Endothelial cell of umbilical vein (primary cell): ENCODE measurements around the gene UFSP1. TPM values are rescaled to one million over a fixed set of nuclear protein-coding genes. Genes with fewer than 3 reads are reported as not detected.

Source experiments
- BruUV-seq: library from RNA; stranded (reverse); fragments of 400-500 nt; replicated peaks from 2 replicates; lab custom pipeline; 2021; lab: Mats Ljungman, UMichigan
- CTCF ChIA-PET: fragments of 300-600, 350-600 bp; sonication (Branson Sonifier 250); formaldehyde crosslinking; loops from one replicate; lab custom pipeline; 2021; ENCODE audit warnings: antibody characterized with exemption, inconsistent platforms; lab: Charles Lee
- POLR2A ChIA-PET: fragments of 300-600, 350-600 bp; sonication (Branson Sonifier 250); formaldehyde crosslinking; loops from one replicate; lab custom pipeline; 2021; ENCODE audit warnings: antibody characterized with exemption, inconsistent platforms; lab: Charles Lee
- DNase-seq: peaks from one replicate; pipeline ENCODE4 v3.0.0-alpha.2; 2011; ENCODE audit warnings: low read depth, low spot score
- FAIRE-seq: peaks from 2 replicates; lab custom pipeline; 2011; peaks lifted over from hg19 to GRCh38; lab: Jason Lieb, UNC
- H2AFZ ChIP-seq: 2 replicates; pipeline ENCODE4 v1.6.0; 2012; ENCODE audit warnings: low read depth, low read length, control low read depth, inconsistent platforms
- H3K27ac ChIP-seq: 2 replicates; pipeline ENCODE4 v1.5.1; 2011; ENCODE audit warnings: low read depth, mild to moderate bottlenecking, control low read depth, low read length, moderate library complexity; ENCODE audit not compliant: insufficient read depth
- H3K27me3 ChIP-seq, 2 experiments: 2 replicates each; pipeline versions ENCODE4 v1.6.0 to v1.6.1; 2011; ENCODE audit warnings: low read length in 2 of 2, mixed read lengths in 1 of 2; ENCODE audit not compliant: control insufficient read depth in 2 of 2, insufficient read depth in 2 of 2
- H3K36me3 ChIP-seq, 2 experiments: 2 replicates in 1 of 2; 3 replicates in 1 of 2; pipeline ENCODE4 v1.5.1; 2011; ENCODE audit warnings: low read length in 2 of 2, mild to moderate bottlenecking in 1 of 2, moderate library complexity in 1 of 2; ENCODE audit not compliant: control insufficient read depth in 2 of 2, insufficient read depth in 2 of 2; ENCODE audit errors: extremely low read depth in 1 of 2
- H3K4me1 ChIP-seq: 3 replicates; pipeline ENCODE4 v1.5.1; 2011; ENCODE audit warnings: mild to moderate bottlenecking, low read length; ENCODE audit not compliant: control insufficient read depth, insufficient read depth; ENCODE audit errors: extremely low read depth
- H3K4me2 ChIP-seq: 2 replicates; pipeline ENCODE4 v1.6.1; 2011; ENCODE audit warnings: low read length, control low read depth, mixed read lengths; ENCODE audit not compliant: insufficient read depth
- H3K4me3 ChIP-seq, 3 experiments: fragments of 200-600 bp in 1 of 3; sonication (generic), shearing (Covaris generic) in 1 of 3; replicated peaks in 1 of 3; 2 replicates each; pipeline ENCODE4 v1.5.1; 2011 to 2016; ENCODE audit warnings: control low read depth in 3 of 3, low read length in 3 of 3, mild to moderate bottlenecking in 2 of 3, inconsistent platforms in 1 of 3, low read depth in 1 of 3, moderate library complexity in 1 of 3; ENCODE audit not compliant: insufficient read depth in 1 of 3
- H3K79me2 ChIP-seq: 2 replicates; pipeline ENCODE4 v1.6.0; 2012; ENCODE audit warnings: low read length, inconsistent platforms; ENCODE audit not compliant: control insufficient read depth, insufficient read depth
- H3K9ac ChIP-seq: replicated peaks from 2 replicates; pipeline ENCODE3; 2011; ENCODE audit warnings: low read length, control low read depth; ENCODE audit not compliant: insufficient read depth; ENCODE audit errors: extremely low read depth
- H3K9me1 ChIP-seq: replicated peaks from 3 replicates; pipeline ENCODE4 v1.6.0; 2011; ENCODE audit warnings: mild to moderate bottlenecking, low read length; ENCODE audit not compliant: control insufficient read depth, insufficient read depth; ENCODE audit errors: extremely low read depth
- H3K9me3 ChIP-seq: replicated peaks from 2 replicates; pipeline ENCODE4 v1.5.1; 2012; ENCODE audit warnings: low read length, inconsistent platforms; ENCODE audit not compliant: control insufficient read depth, insufficient read depth
- H4K20me1 ChIP-seq: replicated peaks from 2 replicates; pipeline ENCODE3; 2011; ENCODE audit warnings: mild to moderate bottlenecking, low read length; ENCODE audit not compliant: control insufficient read depth, insufficient read depth; ENCODE audit errors: extremely low read depth
- CTCF ChIP-seq, 2 donors: IDR thresholded peaks; 1 replicate in 1 of 2; 2 replicates in 1 of 2; pipeline ENCODE4 v1.5.1; 2011; ENCODE audit warnings: low read length in 2 of 2, mild to moderate bottlenecking in 2 of 2, moderate library complexity in 2 of 2, control low read depth in 1 of 2, inconsistent platforms in 1 of 2, low read depth in 1 of 2; ENCODE audit not compliant: insufficient read depth in 1 of 2; ENCODE audit errors: extremely low read depth in 1 of 2
- EZH2 ChIP-seq: IDR thresholded peaks from 2 replicates; pipeline ENCODE4 v1.6.1; 2012; ENCODE audit warnings: borderline replicate concordance, low read depth, mild to moderate bottlenecking, moderate library complexity, low read length, inconsistent platforms; ENCODE audit not compliant: severe bottlenecking
- FOS ChIP-seq: IDR thresholded peaks from 2 replicates; pipeline ENCODE4 v1.6.1; 2011; ENCODE audit warnings: mild to moderate bottlenecking, low read length, moderate library complexity, borderline replicate concordance; ENCODE audit not compliant: insufficient read depth
- GATA2 ChIP-seq: IDR thresholded peaks from 2 replicates; pipeline ENCODE4 v1.7.0; 2011; ENCODE audit warnings: low read depth, mild to moderate bottlenecking, moderate library complexity, mixed read lengths, low read length; ENCODE audit not compliant: insufficient read length, insufficient read depth
- JUN ChIP-seq: IDR thresholded peaks from 2 replicates; pipeline ENCODE4 v1.6.1; 2011; ENCODE audit warnings: borderline replicate concordance, low read depth; ENCODE audit not compliant: insufficient read length, insufficient read depth
- MAX ChIP-seq: IDR thresholded peaks from 2 replicates; pipeline ENCODE4 v1.6.1; 2011; ENCODE audit not compliant: insufficient read depth, insufficient read length
- MYC ChIP-seq: IDR thresholded peaks from one replicate; pipeline ENCODE4 v1.6.1; 2011; ENCODE audit warnings: mild to moderate bottlenecking, low read depth, low read length
- POLR2A ChIP-seq: IDR thresholded peaks from 2 replicates; pipeline ENCODE4 v1.6.1; 2012; ENCODE audit warnings: low read depth, mild to moderate bottlenecking, control low read depth, low read length
- POLR2AphosphoS5 ChIP-seq: IDR thresholded peaks from 2 replicates; pipeline ENCODE4 v1.6.1; 2012; ENCODE audit warnings: low read depth, mild to moderate bottlenecking, control low read depth, low read length, moderate library complexity; ENCODE audit not compliant: insufficient read depth
- dilution Hi-C: fragments of 300-500 bp; cut with MboI; formaldehyde crosslinking; loops from one replicate; pipeline ENCODE4 v1.15.0; 2019; ENCODE audit warnings: low sequenced_read_pairs; ENCODE audit not compliant: extremely low pct_ligation_motif_present
- intact Hi-C: fragments of 100-400 bp; cut with micrococcal nuclease; formaldehyde crosslinking; loops from one replicate; pipeline ENCODE4 v1.10.0; 2022
- polyA plus RNA-seq, 4 experiments: library from polyadenylated mRNA; depleted of rRNA in 3 of 4; stranded (reverse) in 3 of 4; unstranded in 1 of 4; fragments of >200 nt; gene quantifications; 2 replicates each; pipeline versions ENCODE4 v1.2.1 to v1.2.3, GENCODE V29; 2011 to 2012; ENCODE audit warnings: missing spikeins in 1 of 4
- total RNA-seq: library from RNA; stranded (reverse); gene quantifications from 2 replicates; pipeline ENCODE4 v1.2.3, GENCODE V29; 2021

Gene UFSP1
- total and polyA plus RNA-seq, 2 donors (not counting 3 experiments of a cell fraction or from before 2014, with no cell fraction given), result 0.84 to 0.93 TPM

GRCh38 chr7:100863406-100863950, 26.0 kb downstream of the UFSP1 start:
- peak; percentile 72 for TF ChIP-seq GATA2
- TF ChIP-seq FOS, result no peak
- no peak for TF ChIP-seq EZH2
- TF ChIP-seq CTCF (IDR thresholded peaks at IDR 0.05; ENCODE audit: extremely low read depth in 1 of 2, insufficient read depth in 1 of 2, low read depth in 1 of 2, low read length in 2 of 2), result no peak
- peak; percentile 47 for TF ChIP-seq POLR2AphosphoS5
- peak; percentile 17 for TF ChIP-seq POLR2A
- TF ChIP-seq MAX, result no peak
- TF ChIP-seq MYC, result no peak
- no peak for TF ChIP-seq JUN
- Histone ChIP-seq H3K9ac (no peak overlapping the region), H3K4me1 (peaks cover 36% of the 10 kb centered on the region), H3K27ac (peak overlapping the region; percentile 4), H3K79me2 (peaks cover 15% of the 10 kb centered on the region), H3K4me3 (no peak overlapping the region), H2AFZ (no peak overlapping the region), H3K4me2 (no peak overlapping the region), H3K9me3 (no peaks in the 10 kb centered on the region), H3K27me3 (no peaks in the 10 kb centered on the region), H3K9me1 (no peaks in the 10 kb centered on the region), H4K20me1 (no peaks in the 10 kb centered on the region), H3K36me3 (peaks cover 5 to 7% of the 10 kb centered on the region in 2 experiments)
- dilution Hi-C loops, result no loop called here
- DNase-seq (peak; percentile 82), FAIRE-seq (peak; percentile 99)
- POLR2A ChIA-PET, result no interaction called here
- intact Hi-C loops, result loop anchor here (10.0 kb wide), 1 partner anchor 279 kb away; the partner anchor contains the start of genes FBXO24 and LRCH4
- no TSS peak for BruUV-seq
- CTCF ChIA-PET, result interaction anchor here (0.6 to 2.2 kb wide), 3 partner anchors 11 to 28 kb away, joined by 3 to 10 read pairs (median 5); partner anchors contain the start of genes SLC12A9 and SRRT
